HepG2 (cell line): ENCODE results near the gene HS6ST1. TPM values are rescaled to one million over a fixed set of nuclear protein-coding genes. Genes with fewer than 3 reads are reported as not detected.

Experiments used
- CBX1 ChIP-seq: IDR thresholded peaks from one replicate; pipeline ENCODE4 v1.6.1; 2016; ENCODE audit warnings: antibody characterized with exemption, low read depth
- ELF3 ChIP-seq: IDR thresholded peaks from 2 replicates; pipeline ENCODE4 v1.6.1; 2016; ENCODE audit warnings: missing genetic modification reagents, missing compliant biosample characterization
- KLF9 ChIP-seq: IDR thresholded peaks from 2 replicates; pipeline ENCODE4 v1.6.1; 2016; ENCODE audit warnings: low read depth
- MIER3 ChIP-seq: IDR thresholded peaks from 2 replicates; pipeline ENCODE4 v1.6.1; 2016; ENCODE audit warnings: missing compliant biosample characterization, borderline replicate concordance
- ONECUT2 ChIP-seq: sonication (generic); formaldehyde crosslinking; IDR thresholded peaks from 2 replicates; pipeline ENCODE4 v1.4.0; 2020; ENCODE audit warnings: missing genetic modification reagents
- POGZ ChIP-seq: sonication (generic); formaldehyde crosslinking; IDR thresholded peaks from 2 replicates; pipeline ENCODE4 v1.4.0; 2020; ENCODE audit warnings: mild to moderate bottlenecking, missing genetic modification reagents
- POLR2AphosphoS5 ChIP-seq: IDR thresholded peaks from 2 replicates; pipeline ENCODE4 v1.6.1; 2012; ENCODE audit warnings: low read depth, low read length
- SATB2 ChIP-seq: sonication (generic); formaldehyde crosslinking; IDR thresholded peaks from 2 replicates; pipeline ENCODE4 v1.5.0; 2020; ENCODE audit warnings: missing genetic modification reagents
- SMARCE1 ChIP-seq: fragments of 450-650 bp; IDR thresholded peaks from 2 replicates; pipeline ENCODE4 v1.6.1; 2017; ENCODE audit warnings: borderline replicate concordance
- ZFP62 ChIP-seq: sonication (generic); formaldehyde crosslinking; IDR thresholded peaks from 2 replicates; pipeline ENCODE4 v1.4.0; 2020; ENCODE audit warnings: missing genetic modification reagents
- ZNF224 ChIP-seq: sonication (generic); formaldehyde crosslinking; IDR thresholded peaks from 2 replicates; pipeline ENCODE4 v1.5.0; 2020; ENCODE audit warnings: mild to moderate bottlenecking, missing genetic modification reagents
- ZNF329 ChIP-seq: sonication (generic); formaldehyde crosslinking; IDR thresholded peaks from 2 replicates; pipeline ENCODE4 v1.9.0; 2021; ENCODE audit warnings: low read depth, mild to moderate bottlenecking, missing genetic modification reagents
- ZNF354B ChIP-seq: sonication (generic); formaldehyde crosslinking; IDR thresholded peaks from 2 replicates; pipeline ENCODE4 v1.8.0; 2022; ENCODE audit warnings: mild to moderate bottlenecking, missing genetic modification reagents
- ZNF772 ChIP-seq: sonication (generic); formaldehyde crosslinking; IDR thresholded peaks from 2 replicates; pipeline ENCODE4 v1.5.0; 2020; ENCODE audit warnings: mild to moderate bottlenecking, missing genetic modification reagents
- polyA plus RNA-seq, 8 experiments: library from polyadenylated mRNA; depleted of rRNA in 3 of 8; stranded (reverse) in 7 of 8; unstranded in 1 of 8; fragments of >200 nt; fragmentation: Illumina TruSeq in 4 of 8; extraction: Trizol in 4 of 8; gene quantifications; 2 replicates each; pipeline versions ENCODE4 v1.2.1 to v1.2.3, GENCODE V29; 2011 to 2016; ENCODE audit warnings: low read depth in 4 of 8, missing spikeins in 1 of 8, mixed read lengths in 1 of 8; ENCODE audit not compliant: insufficient read depth in 1 of 8
- total RNA-seq, 5 experiments: library from RNA; depleted of rRNA; stranded (reverse); fragments of >200 nt; fragmentation: Illumina TruSeq; extraction: Trizol; gene quantifications; 2 replicates each; pipeline ENCODE4 v1.2.3, GENCODE V29; 2016; ENCODE audit warnings: low read depth in 1 of 5
- TF ChIP-seq, protein P1 (sequence below): sonication (generic); formaldehyde crosslinking; IDR thresholded peaks from 2 replicates; pipeline ENCODE4 v1.5.0; 2020; ENCODE audit warnings: missing genetic modification reagents, mild to moderate bottlenecking, borderline replicate concordance
- TF ChIP-seq, protein P2 (sequence below): sonication (generic); formaldehyde crosslinking; IDR thresholded peaks from 2 replicates; pipeline ENCODE4 v1.4.0; 2020; ENCODE audit warnings: missing genetic modification reagents, low read depth, mild to moderate bottlenecking, borderline replicate concordance
- TF ChIP-seq, protein P3 (sequence below): sonication (generic); formaldehyde crosslinking; IDR thresholded peaks from 2 replicates; pipeline ENCODE4 v1.5.0; 2020; ENCODE audit warnings: missing genetic modification reagents
- TF ChIP-seq, protein P4 (sequence below): sonication (generic); formaldehyde crosslinking; IDR thresholded peaks from 2 replicates; pipeline ENCODE4 v1.5.0; 2020; ENCODE audit warnings: missing genetic modification reagents
- TF ChIP-seq, protein P5 (sequence below), 2 experiments: sonication (generic) in 1 of 2; formaldehyde crosslinking in 1 of 2; IDR thresholded peaks; 2 replicates each; pipeline versions ENCODE4 v1.6.1 to v1.9.0; 2014 to 2022; ENCODE audit warnings: antibody characterized with exemption in 1 of 2, borderline replicate concordance in 1 of 2, inconsistent platforms in 1 of 2, low read depth in 1 of 2, missing genetic modification reagents in 1 of 2

The HS6ST1 gene
- total and polyA plus RNA-seq, 2 of the 13 experiments (the other 11 are each of a cell fraction or from before 2014, with no cell fraction given), result 34.5 to 84.6 TPM

DNA sequence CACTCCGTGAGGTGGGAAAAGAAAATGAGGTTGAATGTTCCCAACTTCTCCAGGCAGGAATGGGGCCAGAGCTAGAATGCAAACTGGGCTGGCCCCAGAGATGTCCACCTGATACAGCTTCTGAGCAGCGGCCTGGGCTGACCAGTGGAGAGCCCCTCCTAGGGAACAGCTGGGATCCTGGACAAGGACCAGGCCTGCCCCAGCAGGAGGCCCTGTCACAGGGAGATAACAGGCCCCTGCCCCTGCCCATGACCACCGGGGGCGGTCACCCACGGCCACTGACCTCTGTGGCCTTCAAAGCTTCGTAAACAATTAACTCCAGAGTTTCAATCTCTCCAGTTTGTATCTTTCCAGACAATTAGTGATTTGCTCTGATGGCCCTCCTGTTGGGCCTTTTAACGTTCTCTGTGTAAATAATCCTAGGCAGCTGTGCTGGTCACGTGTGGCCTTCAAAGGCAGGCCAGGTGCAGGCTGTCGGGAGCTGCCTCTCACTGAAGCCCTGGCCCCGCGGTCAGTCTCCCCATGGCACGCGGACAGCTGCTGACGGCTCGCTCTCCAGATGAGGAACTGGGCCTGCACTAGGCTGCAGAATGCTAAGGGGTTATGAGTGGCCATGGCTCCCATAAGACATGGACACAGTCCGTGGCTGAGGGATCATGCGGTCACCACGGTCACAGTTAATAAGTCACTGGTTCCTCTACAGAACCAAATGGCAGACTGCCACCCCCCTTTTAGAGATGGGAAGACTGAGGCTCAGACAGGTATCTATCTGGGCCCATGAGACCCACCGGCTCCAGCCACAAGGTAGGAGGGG is 9.2 kb downstream of the HS6ST1 start (continued):
- TF ChIP-seq, protein P1, sequence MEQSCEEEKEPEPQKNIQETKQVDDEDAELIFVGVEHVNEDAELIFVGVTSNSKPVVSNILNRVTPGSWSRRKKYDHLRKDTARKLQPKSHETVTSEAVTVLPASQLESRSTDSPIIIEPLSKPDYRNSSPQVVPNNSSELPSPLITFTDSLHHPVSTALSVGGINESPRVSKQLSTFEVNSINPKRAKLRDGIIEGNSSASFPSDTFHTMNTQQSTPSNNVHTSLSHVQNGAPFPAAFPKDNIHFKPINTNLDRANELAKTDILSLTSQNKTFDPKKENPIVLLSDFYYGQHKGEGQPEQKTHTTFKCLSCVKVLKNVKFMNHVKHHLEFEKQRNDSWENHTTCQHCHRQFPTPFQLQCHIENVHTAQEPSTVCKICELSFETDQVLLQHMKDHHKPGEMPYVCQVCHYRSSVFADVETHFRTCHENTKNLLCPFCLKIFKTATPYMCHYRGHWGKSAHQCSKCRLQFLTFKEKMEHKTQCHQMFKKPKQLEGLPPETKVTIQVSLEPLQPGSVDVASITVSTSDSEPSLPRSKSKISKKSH (CRISPR knock-in tag), result peak; percentile 98
- TF ChIP-seq, protein P2, sequence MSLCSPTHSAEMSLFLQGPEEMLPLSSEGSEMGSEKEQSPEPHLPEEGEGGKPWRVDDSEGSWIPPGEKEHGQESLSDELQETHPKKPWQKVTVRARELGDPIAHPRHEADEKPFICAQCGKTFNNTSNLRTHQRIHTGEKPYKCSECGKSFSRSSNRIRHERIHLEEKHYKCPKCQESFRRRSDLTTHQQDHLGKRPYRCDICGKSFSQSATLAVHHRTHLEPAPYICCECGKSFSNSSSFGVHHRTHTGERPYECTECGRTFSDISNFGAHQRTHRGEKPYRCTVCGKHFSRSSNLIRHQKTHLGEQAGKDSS (CRISPR knock-in tag), result peak; percentile 97
- peak; percentile 96 for TF ChIP-seq ELF3 (CRISPR knock-in tag)
- peak; percentile 99 for TF ChIP-seq SATB2 (CRISPR knock-in tag)
- TF ChIP-seq, protein P3, sequence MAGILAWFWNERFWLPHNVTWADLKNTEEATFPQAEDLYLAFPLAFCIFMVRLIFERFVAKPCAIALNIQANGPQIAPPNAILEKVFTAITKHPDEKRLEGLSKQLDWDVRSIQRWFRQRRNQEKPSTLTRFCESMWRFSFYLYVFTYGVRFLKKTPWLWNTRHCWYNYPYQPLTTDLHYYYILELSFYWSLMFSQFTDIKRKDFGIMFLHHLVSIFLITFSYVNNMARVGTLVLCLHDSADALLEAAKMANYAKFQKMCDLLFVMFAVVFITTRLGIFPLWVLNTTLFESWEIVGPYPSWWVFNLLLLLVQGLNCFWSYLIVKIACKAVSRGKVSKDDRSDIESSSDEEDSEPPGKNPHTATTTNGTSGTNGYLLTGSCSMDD, result peak; percentile 96
- TF ChIP-seq CBX1, result peak; percentile 59
- peak; percentile 99 for TF ChIP-seq ZNF772 (CRISPR knock-in tag)
- peak; percentile 91; the same call in 1 of the 2 replicates for TF ChIP-seq ZNF329
- TF ChIP-seq ONECUT2 (CRISPR knock-in tag), result no peak
- TF ChIP-seq KLF9, result peak; percentile 93; the same call in 1 of the 2 replicates
- peak; percentile 99 for TF ChIP-seq MIER3 (CRISPR knock-in tag)
- TF ChIP-seq, protein P4, sequence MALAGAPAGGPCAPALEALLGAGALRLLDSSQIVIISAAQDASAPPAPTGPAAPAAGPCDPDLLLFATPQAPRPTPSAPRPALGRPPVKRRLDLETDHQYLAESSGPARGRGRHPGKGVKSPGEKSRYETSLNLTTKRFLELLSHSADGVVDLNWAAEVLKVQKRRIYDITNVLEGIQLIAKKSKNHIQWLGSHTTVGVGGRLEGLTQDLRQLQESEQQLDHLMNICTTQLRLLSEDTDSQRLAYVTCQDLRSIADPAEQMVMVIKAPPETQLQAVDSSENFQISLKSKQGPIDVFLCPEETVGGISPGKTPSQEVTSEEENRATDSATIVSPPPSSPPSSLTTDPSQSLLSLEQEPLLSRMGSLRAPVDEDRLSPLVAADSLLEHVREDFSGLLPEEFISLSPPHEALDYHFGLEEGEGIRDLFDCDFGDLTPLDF (CRISPR knock-in tag), result peak; percentile 86
- peak; percentile 94 for TF ChIP-seq ZNF354B (CRISPR knock-in tag)
- no peak for TF ChIP-seq SMARCE1
- TF ChIP-seq, protein P5, sequence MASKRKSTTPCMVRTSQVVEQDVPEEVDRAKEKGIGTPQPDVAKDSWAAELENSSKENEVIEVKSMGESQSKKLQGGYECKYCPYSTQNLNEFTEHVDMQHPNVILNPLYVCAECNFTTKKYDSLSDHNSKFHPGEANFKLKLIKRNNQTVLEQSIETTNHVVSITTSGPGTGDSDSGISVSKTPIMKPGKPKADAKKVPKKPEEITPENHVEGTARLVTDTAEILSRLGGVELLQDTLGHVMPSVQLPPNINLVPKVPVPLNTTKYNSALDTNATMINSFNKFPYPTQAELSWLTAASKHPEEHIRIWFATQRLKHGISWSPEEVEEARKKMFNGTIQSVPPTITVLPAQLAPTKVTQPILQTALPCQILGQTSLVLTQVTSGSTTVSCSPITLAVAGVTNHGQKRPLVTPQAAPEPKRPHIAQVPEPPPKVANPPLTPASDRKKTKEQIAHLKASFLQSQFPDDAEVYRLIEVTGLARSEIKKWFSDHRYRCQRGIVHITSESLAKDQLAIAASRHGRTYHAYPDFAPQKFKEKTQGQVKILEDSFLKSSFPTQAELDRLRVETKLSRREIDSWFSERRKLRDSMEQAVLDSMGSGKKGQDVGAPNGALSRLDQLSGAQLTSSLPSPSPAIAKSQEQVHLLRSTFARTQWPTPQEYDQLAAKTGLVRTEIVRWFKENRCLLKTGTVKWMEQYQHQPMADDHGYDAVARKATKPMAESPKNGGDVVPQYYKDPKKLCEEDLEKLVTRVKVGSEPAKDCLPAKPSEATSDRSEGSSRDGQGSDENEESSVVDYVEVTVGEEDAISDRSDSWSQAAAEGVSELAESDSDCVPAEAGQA (IDR thresholded peaks at IDR 0.05; ENCODE audit: low read depth), result 0 out of 2 replicates have a peak, but pooled peaks have one; percentile 58
- TF ChIP-seq, protein P5 (CRISPR knock-in tag; IDR thresholded peaks at IDR 0.05; ENCODE audit: borderline replicate concordance), result peak; percentile 95
- no peak for TF ChIP-seq ZFP62
- TF ChIP-seq ZNF224 (CRISPR knock-in tag), result peak; percentile 99
- no peak for TF ChIP-seq POLR2AphosphoS5
- peak; percentile 91 for TF ChIP-seq POGZ (CRISPR knock-in tag)
